ENCODE measurements around the gene TDRD9. TPM values are rescaled to one million over a fixed set of nuclear protein-coding genes. Genes with fewer than 3 reads are reported as not detected.
"Not testable (repeated sequence)": the region's sequence is repeated elsewhere in the genome, so short reads cannot be mapped to it uniquely, and the experiment has no call there.

The TDRD9 gene
- total RNA-seq, 1 donor from 2014 or later: not detected

DNA sequence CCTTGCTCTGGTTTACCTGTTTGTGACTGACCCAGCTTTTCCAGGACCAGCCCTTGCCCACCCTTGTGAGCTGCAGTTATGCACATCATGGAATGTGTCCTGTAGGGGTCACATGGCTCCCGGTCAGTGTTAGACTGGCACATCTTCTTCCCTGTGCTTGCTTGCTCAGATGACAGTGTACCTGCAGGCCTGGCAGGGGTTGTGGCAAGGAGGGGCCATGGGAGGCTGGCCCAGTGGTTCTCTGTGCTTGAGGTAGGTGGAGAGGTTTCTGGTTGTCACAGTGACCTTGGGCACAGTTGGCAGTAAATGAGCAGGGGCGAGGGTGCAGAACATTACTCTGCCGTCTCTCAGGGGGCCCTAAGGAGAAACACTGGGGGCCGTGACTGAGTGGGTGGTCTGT is 41.7 kb downstream of the TDRD9 start:
- H3K36me3 Mint-ChIP-seq (ENCODE audit: low read depth, unreplicated experiment): no peaks in the 10 kb centered on the region
- H3K36me3 ChIP-seq (ENCODE audit: insufficient read depth, low read length): no peaks in the 10 kb centered on the region

DNA sequence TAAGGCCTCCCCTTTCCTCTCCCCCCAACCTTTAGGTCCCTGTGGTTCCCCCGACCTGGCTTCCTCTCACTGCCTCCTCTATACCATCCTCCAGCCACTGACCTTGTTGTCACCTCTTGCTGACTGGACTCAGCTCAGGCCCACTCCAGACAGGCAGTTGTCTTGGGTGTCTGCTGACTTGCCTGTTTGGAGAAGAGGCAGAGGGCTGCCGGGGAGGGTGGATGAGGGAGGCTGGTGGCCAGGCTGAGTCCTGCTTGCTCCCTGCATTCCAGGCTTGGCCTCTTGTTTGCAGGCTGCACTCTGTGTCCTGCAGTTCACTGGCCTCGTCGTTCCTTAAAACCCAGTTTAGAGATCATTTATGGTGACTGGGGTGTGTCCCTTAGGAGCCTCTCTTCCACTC is 45.1 kb downstream of the TDRD9 start:
- no peaks in the 10 kb centered on the region for H3K36me3 Mint-ChIP-seq (ENCODE audit: low read depth, unreplicated experiment)
- no peaks in the 10 kb centered on the region for H3K9me3 ChIP-seq (ENCODE audit: insufficient read depth, low read depth, low read length)
- no peaks in the 10 kb centered on the region for H4K20me1 ChIP-seq (ENCODE audit: insufficient read depth, low read length)
- FAIRE-seq: no peak
- H3K79me2 ChIP-seq (ENCODE audit: insufficient read depth, low read length): no peaks in the 10 kb centered on the region
- H3K36me3 ChIP-seq (ENCODE audit: insufficient read depth, low read length): no peaks in the 10 kb centered on the region
- no peak overlapping the region for H2AFZ ChIP-seq (ENCODE audit: low read depth, low read length)
- no peak for TF ChIP-seq EZH2 (IDR thresholded peaks at IDR 0.05; ENCODE audit: insufficient read depth, low read length)
- TF ChIP-seq, protein P1, sequence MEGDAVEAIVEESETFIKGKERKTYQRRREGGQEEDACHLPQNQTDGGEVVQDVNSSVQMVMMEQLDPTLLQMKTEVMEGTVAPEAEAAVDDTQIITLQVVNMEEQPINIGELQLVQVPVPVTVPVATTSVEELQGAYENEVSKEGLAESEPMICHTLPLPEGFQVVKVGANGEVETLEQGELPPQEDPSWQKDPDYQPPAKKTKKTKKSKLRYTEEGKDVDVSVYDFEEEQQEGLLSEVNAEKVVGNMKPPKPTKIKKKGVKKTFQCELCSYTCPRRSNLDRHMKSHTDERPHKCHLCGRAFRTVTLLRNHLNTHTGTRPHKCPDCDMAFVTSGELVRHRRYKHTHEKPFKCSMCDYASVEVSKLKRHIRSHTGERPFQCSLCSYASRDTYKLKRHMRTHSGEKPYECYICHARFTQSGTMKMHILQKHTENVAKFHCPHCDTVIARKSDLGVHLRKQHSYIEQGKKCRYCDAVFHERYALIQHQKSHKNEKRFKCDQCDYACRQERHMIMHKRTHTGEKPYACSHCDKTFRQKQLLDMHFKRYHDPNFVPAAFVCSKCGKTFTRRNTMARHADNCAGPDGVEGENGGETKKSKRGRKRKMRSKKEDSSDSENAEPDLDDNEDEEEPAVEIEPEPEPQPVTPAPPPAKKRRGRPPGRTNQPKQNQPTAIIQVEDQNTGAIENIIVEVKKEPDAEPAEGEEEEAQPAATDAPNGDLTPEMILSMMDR (IDR thresholded peaks at IDR 0.05; ENCODE audit: insufficient read depth, low read depth, low read length): no peak
- H3K4me3 ChIP-seq (ENCODE audit: insufficient read depth, low read depth, low read length): no peak overlapping the region
- peaks cover 2% of the 10 kb centered on the region for H3K27me3 ChIP-seq (ENCODE audit: insufficient read depth, low read length)
- H3K4me2 ChIP-seq (ENCODE audit: low read length): no peak overlapping the region
- no peak overlapping the region for H3K27ac ChIP-seq (ENCODE audit: low read depth, low read length)
- H3K4me1 Mint-ChIP-seq (ENCODE audit: low read depth, unreplicated experiment): no peaks in the 10 kb centered on the region
- no peaks in the 10 kb centered on the region for H3K9me3 Mint-ChIP-seq (ENCODE audit: unreplicated experiment)
- no peak for DNase-seq (ENCODE audit: low read depth)
- H3K9ac ChIP-seq (ENCODE audit: low read length): no peak overlapping the region
- H3K27me3 Mint-ChIP-seq (ENCODE audit: low read depth, unreplicated experiment): peaks cover 9% of the 10 kb centered on the region
- no peak overlapping the region for H3K27ac Mint-ChIP-seq (ENCODE audit: unreplicated experiment)
- no peaks in the 10 kb centered on the region for H3K4me1 ChIP-seq (ENCODE audit: insufficient read depth, low read length)
- no peak overlapping the region for H3K4me3 Mint-ChIP-seq (ENCODE audit: unreplicated experiment)

More for the DNA sequence above, 41.7 kb downstream of the TDRD9 start:
- H3K4me3 ChIP-seq (ENCODE audit: insufficient read depth, low read depth, low read length): no peak overlapping the region
- Mint-ChIP-seq H3K4me3 (ENCODE audit: unreplicated experiment) (no peak overlapping the region), H3K27me3 (ENCODE audit: low read depth, unreplicated experiment) (peaks cover 13% of the 10 kb centered on the region), H3K9me3 (ENCODE audit: unreplicated experiment) (no peaks in the 10 kb centered on the region), H3K4me1 (ENCODE audit: low read depth, unreplicated experiment) (no peaks in the 10 kb centered on the region), H3K27ac (ENCODE audit: unreplicated experiment) (no peak overlapping the region)
- H3K27ac ChIP-seq (ENCODE audit: low read depth, low read length): no peak overlapping the region
- FAIRE-seq (no peak), DNase-seq (ENCODE audit: low read depth) (no peak)
- no peak overlapping the region for H3K4me2 ChIP-seq (ENCODE audit: low read length)
- H3K79me2 ChIP-seq (ENCODE audit: insufficient read depth, low read length): no peaks in the 10 kb centered on the region
- TF ChIP-seq, protein P1 (IDR thresholded peaks at IDR 0.05; ENCODE audit: insufficient read depth, low read depth, low read length): no peak
- no peak overlapping the region for H2AFZ ChIP-seq (ENCODE audit: low read depth, low read length)
- H3K9ac ChIP-seq (ENCODE audit: low read length): no peak overlapping the region
- H3K9me3 ChIP-seq (ENCODE audit: insufficient read depth, low read depth, low read length): no peaks in the 10 kb centered on the region
- no peaks in the 10 kb centered on the region for H4K20me1 ChIP-seq (ENCODE audit: insufficient read depth, low read length)
- H3K4me1 ChIP-seq (ENCODE audit: insufficient read depth, low read length): no peaks in the 10 kb centered on the region
- H3K27me3 ChIP-seq (ENCODE audit: insufficient read depth, low read length): no peaks in the 10 kb centered on the region

DNA sequence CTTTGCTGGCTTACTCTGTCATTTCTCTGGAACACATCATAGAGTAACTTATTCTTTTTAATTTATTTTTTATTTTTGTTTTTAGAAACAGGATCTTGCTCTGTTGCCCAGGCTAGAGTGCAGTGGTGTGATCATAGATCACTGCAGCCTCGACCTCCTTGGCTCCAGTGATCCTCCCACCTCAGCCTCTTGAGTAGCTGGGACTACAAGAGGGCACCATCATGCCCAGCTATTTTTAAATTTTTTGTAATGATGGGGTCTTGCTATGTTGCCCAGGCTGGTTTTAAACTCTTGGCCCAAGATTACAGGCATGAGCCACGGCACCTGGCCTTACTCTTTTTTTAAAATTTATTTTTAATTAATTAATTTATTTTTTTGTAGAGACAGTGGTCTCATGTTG is 46.3 kb downstream of the TDRD9 start:
- H3K36me3 ChIP-seq (ENCODE audit: insufficient read depth, low read length): no peaks in the 10 kb centered on the region
- FAIRE-seq: no peak
- no peaks in the 10 kb centered on the region for H3K36me3 Mint-ChIP-seq (ENCODE audit: low read depth, unreplicated experiment)
- peaks cover 3% of the 10 kb centered on the region for H3K27me3 Mint-ChIP-seq (ENCODE audit: low read depth, unreplicated experiment)
- H4K20me1 ChIP-seq (ENCODE audit: insufficient read depth, low read length): no peaks in the 10 kb centered on the region
- H3K79me2 ChIP-seq (ENCODE audit: insufficient read depth, low read length): no peaks in the 10 kb centered on the region
- peaks cover 2% of the 10 kb centered on the region for H3K27me3 ChIP-seq (ENCODE audit: insufficient read depth, low read length)
- H3K9me3 ChIP-seq (ENCODE audit: insufficient read depth, low read depth, low read length): no peaks in the 10 kb centered on the region
- no peak for TF ChIP-seq EZH2 (IDR thresholded peaks at IDR 0.05; ENCODE audit: insufficient read depth, low read length)
- TF ChIP-seq, protein P1 (IDR thresholded peaks at IDR 0.05; ENCODE audit: insufficient read depth, low read depth, low read length): no peak
- H3K4me2 ChIP-seq (ENCODE audit: low read length): no peak overlapping the region
- no peaks in the 10 kb centered on the region for H3K4me1 ChIP-seq (ENCODE audit: insufficient read depth, low read length)
- DNase-seq (ENCODE audit: low read depth): no peak
- no peak overlapping the region for H3K4me3 Mint-ChIP-seq (ENCODE audit: unreplicated experiment)
- H2AFZ ChIP-seq (ENCODE audit: low read depth, low read length): no peak overlapping the region
- H3K9ac ChIP-seq (ENCODE audit: low read length): no peak overlapping the region
- no peak overlapping the region for H3K27ac Mint-ChIP-seq (ENCODE audit: unreplicated experiment)
- H3K9me3 Mint-ChIP-seq (ENCODE audit: unreplicated experiment): no peaks in the 10 kb centered on the region
- no peak overlapping the region for H3K27ac ChIP-seq (ENCODE audit: low read depth, low read length)
- H3K4me3 ChIP-seq (ENCODE audit: insufficient read depth, low read depth, low read length): no peak overlapping the region
- H3K4me1 Mint-ChIP-seq (ENCODE audit: low read depth, unreplicated experiment): no peaks in the 10 kb centered on the region

DNA sequence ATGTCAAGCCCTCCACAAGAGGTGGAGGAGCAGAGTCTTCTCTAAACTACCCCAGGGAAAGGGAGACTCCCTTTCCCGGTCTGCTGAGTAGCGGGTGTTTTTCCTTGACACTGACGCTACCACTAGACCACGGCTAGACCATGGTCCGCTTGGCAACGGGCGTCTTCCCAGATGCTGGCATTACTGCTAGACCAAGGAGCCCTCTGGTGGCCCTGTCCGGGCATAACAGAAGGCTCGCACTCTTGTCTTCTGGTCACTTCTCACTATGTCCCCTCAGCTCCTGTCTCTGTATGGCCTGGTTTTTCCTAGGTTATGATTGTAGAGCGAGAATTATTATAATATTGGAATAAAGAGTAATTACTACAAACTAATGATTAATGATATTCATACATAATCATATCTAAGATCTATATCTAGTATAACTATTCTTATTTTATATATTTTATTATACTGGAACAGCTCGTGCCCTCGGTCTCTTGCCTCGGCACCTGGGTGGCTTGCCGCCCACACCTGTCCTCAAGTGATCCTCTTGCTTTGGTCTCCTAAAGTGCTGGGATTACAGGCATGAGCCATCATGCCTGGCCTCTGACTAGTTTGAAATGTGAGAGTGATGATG is 52.5 kb downstream of the TDRD9 start:
- FAIRE-seq: not testable (repeated sequence)

More for the DNA sequence above, 52.5 kb downstream of the TDRD9 start:
- H3K27me3 ChIP-seq (ENCODE audit: insufficient read depth, low read length); H3K27ac ChIP-seq (ENCODE audit: low read depth, low read length); H3K9ac ChIP-seq (ENCODE audit: low read length); H2AFZ ChIP-seq (ENCODE audit: low read depth, low read length); H3K9me3 ChIP-seq (ENCODE audit: insufficient read depth, low read depth, low read length); H3K4me1 Mint-ChIP-seq (ENCODE audit: low read depth, unreplicated experiment); H3K4me3 ChIP-seq (ENCODE audit: insufficient read depth, low read depth, low read length); H4K20me1 ChIP-seq (ENCODE audit: insufficient read depth, low read length); H3K4me2 ChIP-seq (ENCODE audit: low read length); H3K36me3 ChIP-seq (ENCODE audit: insufficient read depth, low read length); H3K27ac Mint-ChIP-seq (ENCODE audit: unreplicated experiment); H3K79me2 ChIP-seq (ENCODE audit: insufficient read depth, low read length); H3K4me3 Mint-ChIP-seq (ENCODE audit: unreplicated experiment); H3K36me3 Mint-ChIP-seq (ENCODE audit: low read depth, unreplicated experiment); H3K4me1 ChIP-seq (ENCODE audit: insufficient read depth, low read length): not testable (repeated sequence)
- DNase-seq (ENCODE audit: low read depth): peak; percentile 14
- Mint-ChIP-seq H3K9me3 (ENCODE audit: unreplicated experiment) (peaks cover 15% of the 10 kb centered on the region), H3K27me3 (ENCODE audit: low read depth, unreplicated experiment) (peaks cover 21% of the 10 kb centered on the region)
